ENCODE measurements around the gene ANGPTL2.

ANGPTL2 gene

DNA sequence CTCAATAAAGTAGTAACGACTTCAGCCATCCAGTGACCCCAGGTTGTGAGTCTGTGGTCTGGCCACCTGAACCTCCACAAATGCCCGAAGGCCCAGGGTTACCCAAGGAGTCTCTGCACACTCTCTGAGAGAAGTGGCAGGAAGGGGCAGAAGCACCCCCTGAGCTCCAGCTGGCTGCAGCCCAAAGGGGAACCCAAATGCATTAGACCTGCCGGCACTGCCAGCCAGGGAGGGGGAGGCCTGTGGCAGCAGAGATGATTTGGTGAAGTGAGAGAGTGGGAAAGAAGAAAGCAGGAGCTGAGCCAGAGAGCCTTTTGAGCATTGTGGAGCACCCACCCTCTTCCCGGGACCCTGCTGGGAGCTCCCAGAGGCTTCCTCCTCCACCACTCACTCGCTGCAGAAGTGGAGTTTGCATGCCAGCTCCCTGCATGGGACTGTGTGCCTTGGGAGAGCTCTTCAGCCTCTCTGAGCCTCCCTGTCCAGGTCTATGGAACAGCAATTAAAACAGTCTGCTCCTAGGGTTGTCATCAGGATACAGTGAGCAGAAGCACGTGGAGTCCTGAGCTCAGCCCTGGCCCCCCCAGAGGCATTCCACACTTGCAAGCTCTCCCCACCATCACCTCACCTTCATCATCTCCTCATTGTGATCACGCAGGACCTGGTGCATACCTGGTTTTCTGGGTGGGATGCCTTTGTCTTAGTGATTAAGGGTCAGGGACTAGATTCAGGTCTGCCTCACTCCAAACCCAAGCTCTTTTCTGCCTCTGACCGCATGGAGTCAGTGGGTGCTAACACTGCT, 13.8 kb upstream of the ANGPTL2 start:
- no peak for DNase-seq

DNA sequence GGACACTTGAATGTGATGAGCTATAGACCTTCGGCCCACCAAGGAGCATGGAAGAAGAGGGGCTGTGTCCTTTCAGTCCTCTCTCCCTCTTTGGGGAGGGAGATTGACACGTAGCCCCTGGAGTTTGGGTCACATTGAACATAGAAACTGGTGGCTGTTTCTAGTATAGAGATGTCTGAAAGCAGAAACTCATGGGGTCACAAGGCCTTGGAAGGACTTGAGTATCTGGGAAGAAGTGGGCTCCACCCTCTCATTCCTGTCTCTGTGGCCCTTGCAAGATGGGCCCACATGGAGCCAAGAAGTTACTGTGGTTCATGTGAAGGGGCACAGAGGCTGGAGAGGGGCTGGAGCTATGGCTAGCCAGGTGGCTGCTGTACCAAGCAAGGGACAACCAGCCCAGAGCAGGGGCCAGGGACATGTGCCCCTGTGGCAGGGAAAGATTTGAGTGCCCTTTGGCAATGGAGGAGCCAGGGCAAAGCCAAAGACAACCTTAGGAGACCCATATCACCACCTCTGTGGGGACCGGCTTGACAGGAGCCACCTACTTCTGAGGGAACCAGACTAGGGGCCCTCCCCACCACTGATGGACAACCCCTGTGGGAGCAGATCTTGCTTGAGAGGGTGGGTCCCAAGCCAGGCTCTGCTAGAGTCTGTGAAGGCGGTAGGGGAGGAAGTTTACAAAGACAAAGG, 12.8 kb upstream of the ANGPTL2 start:
- DNase-seq, result no peak

DNA sequence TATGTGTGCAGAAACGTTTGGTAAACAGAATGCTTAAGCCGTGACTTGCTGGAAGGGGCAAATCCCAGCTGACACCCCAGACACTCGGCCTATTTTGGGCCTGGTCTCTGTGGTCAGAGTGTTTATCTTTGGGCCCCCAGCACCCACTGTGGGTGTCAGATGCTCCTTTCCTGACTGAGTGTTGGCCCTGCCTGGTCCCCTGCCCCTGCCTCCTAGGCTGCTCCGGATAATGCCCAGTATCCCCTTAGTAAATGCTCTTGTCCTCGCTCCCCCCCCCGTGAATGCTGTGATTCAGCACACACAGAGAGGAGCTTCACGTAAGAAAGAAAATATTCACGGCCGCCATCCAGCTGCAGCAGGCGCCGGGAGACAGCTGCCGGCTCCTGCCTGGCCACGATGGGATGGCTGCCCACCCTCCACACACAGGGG, 11.3 kb upstream of the ANGPTL2 start:
- DNase-seq, result no peak

DNA sequence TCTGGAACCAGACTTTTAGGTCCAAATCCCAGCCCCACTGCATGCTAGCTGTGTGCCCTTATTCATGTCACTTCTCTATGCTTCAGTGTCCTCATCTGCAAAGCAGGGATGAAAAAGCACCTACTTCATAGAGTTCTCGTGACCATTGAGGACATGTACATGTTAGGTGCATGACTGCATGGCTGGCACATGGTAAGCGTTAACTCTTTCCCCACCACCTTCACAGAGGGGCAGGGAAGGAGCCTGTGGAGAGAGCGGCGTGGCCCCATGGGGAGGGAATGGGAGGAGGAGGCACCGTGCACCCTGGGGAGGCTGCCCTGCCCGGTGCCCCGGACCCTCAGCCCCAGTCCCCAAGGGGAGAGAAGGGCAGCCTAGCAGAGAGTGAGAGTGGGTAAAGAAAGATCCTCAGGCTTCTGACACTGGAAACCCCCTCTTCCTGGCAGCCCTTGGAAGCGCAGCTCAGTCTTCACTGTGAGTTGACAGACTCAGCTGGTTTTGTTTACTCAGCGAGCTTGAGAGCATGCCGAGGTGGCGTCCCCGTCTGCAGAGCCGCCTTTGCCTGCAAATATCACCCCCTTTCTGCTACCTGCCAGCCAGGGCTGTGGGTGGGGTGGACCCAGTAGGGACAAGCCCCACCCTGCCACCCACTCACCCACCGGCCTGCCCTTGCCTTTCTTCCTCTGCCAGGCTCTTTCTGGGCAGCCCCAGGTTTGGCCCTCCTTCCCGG, 10.6 kb upstream of the ANGPTL2 start:
- DNase-seq, result no peak

DNA sequence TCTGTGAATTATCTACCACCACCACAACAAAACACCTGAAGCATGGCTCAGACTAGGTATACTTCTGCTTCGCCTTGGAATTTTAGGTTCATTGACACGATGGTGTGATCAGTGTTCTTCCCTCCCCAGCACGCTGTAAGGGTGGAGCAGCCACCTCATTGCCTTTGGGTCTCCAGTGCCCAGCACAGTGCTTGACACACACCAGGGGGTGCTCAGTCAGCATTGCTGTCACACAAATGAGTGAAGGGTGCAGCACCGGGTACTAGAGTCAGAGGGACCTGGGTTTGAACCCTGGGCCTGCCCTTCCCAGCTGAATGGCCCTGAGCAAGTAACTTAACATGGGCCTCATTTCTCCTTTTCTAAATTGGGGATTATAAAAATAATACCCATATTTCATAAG, 9.9 kb upstream of the ANGPTL2 start:
- DNase-seq, result no peak

DNA sequence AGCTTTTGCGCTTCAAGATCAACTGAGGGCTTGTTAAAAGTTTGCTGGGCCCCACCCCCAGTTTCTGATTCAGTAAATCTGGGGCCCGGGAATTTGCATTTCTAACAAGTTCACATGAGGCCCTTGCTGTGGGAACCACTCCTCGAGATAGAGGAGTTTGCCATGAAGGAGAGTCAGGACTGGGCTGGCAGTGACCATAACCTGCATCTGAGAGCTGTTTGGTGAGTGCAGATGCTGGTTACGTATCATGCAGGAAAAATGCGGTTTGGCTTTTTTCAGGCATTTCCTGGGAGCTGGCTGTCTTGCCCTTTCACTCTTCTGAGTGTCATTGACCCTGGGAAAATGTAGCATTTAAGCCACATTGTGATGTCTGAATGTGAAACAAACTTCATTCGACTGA, 9.4 kb upstream of the ANGPTL2 start:
- DNase-seq, result no peak

DNA sequence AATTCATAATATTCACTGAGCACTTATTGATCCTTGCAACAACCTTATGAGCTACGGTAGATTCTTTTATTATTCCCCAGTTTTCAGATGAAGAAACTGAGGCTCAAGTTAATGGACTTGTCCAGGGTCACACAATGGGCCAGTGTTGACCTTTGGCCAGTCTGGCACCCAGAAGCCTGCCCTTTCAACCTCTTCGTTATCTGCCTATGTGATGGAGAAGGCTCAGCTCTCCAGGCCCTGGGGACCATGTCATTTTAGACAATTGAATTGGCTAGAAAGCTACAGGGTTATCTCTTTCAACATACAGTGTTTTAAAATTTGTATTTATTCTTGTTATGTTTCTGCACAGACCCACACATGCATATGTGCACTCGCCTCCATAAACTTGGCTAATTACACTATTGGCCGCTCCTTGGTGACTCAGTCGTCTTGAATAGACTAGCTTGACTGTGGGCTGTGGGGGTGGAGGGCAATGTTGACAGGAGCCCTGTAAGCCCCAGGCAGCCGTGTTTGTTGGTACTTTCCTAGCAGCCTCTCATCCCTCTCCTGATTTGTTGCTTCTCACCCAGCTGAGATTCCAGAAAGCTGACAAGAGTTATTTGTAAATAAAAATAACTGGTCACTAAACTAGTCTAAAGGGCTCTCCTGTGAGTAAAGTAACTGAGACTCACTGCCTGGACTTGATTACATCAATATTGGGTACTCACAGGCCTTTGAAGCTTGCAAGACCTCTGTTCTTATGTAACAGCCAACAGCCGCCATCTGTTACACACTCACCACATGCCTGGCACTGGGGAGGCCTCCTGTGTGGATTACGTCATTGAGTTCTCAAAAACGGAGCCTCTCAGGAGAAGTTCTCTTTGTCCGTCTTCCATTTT, 8.5 kb upstream of the ANGPTL2 start:
- DNase-seq, result no peak

DNA sequence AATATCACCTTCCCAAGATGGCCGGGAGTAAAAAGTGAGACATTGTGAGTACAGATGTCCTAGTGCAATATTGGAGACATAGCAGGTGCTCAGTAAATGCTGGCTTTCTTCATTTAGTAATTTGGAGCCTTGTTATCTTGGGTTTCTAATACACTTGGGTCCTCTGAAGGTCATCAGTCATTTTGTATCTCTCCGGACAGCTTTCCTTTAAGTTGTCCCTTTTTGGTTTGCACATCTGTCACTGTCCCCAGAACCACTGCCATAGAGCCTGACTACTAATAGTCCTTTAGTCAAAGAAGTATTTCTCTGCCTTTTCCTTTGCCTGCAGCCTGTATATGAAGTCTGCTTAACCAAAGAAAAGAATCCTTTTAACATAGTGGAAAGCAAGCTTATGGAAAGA, 7.8 kb upstream of the ANGPTL2 start:
- DNase-seq, result no peak

DNA sequence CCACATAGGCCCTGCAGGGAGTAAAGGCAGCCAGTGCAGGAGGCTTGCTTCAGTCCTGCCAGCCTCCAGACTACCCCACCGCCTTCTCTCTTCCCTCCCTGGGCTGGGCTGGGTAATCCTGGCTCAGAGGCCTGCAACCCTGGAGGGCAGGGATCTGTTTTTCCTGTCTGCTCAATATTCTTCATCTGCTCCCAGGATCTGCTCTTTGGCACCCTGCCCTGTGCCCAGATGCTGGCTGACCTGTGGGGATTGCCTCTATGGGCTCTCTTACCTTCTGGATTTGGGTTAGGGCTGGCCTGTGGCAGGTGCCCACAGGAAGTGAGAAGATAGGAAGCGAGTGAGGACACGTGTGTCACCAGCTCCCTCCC, 7.3 kb upstream of the ANGPTL2 start:
- no peak for DNase-seq

DNA sequence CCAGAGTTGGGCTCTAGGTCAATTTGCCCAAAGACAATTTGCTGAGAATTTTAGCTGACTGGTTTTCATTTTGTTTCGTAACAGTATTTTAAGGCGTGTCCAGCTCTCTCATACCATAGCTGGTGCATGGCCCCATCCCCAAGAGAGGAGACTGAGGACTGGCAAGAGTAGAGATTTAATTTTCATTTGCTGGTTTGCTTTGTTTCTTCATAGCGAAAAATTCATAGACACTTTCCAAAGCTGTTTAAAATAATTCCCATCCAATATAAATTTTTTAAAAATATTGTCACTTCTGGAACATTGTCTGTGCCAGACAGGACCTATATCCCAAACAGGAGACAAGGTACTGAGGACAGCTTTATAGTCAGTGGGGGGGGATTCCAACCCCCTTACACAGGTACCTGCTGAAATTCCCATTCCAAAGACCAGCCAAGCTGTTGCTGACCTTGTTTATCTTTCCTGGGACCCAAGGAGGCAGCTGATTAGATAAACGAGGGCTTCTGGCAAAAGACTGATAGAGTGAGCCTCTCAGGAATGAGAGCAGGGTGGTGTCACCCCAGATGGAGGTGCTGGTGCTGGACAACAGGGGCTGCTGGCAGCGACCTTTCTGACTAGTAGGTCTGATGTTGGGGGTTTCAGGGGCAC, 6.8 kb upstream of the ANGPTL2 start:
- DNase-seq, result no peak

DNA sequence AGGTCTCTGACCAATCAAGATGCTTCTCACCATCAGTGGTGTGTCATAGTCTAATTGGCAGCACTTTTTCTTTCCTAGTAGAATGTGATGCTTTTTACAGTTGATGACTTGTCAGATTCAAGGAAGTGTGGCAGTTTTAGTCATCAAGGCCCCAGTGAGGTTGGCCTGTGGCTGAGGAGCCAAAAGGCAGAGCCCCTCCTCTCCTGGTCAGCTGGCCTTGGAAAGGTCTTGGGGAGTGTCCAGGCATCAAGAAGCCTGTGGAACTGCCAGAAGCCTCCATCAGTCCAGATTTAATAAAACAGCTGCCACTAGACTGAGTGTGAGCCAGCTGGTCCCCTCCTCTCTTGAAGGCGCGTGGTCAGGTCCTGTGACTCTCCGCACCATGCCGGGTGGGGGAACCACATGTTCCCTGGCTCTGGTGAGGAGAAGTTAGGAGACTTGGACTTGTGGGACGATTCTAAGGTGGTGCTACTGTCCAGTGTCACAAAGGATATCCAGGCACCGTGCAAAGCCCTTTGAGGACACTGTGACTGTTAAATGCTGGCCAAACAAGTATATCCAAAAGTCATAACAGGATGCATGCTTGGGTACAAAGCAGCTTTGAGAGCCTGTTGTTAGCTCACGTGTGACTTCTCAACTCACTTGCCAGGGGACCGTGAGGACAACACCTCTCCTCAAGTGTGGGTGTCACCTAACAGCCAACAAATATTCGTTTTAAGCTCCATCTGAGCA, 6.1 kb upstream of the ANGPTL2 start:
- no peak for DNase-seq

DNA sequence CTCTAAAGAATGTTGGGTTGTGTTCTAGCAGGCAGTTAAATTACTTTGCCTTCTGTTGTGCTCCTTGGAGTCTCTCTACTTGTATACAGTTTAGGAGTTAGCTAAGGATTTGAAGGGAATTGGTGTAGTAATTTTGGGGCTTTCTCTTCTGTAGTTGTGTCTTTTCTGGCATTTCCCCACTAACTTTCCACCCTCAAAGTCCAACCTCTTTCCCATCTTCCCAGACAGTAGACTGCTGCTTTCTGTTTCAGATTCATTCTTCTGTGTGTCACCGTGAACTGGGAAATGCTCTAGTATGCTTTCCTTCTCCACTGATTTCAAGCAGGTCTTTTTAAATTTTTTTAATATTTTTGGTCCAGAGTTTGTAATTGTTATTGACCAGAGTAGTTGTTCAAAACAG, 4.5 kb upstream of the ANGPTL2 start:
- no peak for DNase-seq

DNA sequence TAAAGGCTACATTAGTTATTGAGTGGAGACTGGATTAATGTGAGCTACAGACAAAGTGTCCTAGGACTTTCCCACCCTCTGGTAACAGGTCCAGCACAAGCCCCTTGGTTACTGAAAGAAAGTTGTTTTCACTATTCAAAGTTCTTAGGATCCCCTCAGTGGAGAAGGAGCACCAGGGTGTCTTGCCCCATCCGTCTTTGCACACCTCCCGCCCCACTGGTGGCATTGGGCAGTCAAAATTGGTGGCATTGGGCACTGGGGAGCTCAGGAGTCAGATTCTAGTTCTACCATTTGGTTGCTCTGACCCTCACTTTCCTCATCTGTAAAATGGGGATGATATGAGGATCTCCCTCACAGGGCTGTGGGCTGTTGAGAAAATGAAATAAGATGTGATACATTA, 2.4 kb upstream of the ANGPTL2 start:
- DNase-seq, result no peak

DNA sequence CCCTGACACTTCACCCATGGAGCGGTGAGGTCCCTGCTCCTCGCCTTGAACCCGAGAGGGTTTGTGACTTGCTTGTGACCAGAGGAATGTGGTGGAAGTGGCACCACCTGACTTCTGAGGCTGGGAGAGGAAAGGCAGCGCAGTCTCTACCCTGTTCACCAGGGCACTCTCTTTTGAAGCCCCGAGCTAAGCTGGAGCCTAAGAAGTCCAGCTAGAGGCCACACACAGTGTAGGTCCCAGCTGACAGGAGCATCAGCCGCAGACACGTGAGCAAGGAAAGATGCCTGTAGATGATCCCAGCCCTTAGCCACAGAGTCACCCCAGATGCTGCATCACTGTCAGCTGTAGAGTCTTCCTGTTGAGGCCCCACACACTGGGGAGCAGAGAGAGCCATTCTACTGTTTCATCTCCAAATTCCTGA, 1.7 kb upstream of the ANGPTL2 start:
- no peak for DNase-seq

DNA sequence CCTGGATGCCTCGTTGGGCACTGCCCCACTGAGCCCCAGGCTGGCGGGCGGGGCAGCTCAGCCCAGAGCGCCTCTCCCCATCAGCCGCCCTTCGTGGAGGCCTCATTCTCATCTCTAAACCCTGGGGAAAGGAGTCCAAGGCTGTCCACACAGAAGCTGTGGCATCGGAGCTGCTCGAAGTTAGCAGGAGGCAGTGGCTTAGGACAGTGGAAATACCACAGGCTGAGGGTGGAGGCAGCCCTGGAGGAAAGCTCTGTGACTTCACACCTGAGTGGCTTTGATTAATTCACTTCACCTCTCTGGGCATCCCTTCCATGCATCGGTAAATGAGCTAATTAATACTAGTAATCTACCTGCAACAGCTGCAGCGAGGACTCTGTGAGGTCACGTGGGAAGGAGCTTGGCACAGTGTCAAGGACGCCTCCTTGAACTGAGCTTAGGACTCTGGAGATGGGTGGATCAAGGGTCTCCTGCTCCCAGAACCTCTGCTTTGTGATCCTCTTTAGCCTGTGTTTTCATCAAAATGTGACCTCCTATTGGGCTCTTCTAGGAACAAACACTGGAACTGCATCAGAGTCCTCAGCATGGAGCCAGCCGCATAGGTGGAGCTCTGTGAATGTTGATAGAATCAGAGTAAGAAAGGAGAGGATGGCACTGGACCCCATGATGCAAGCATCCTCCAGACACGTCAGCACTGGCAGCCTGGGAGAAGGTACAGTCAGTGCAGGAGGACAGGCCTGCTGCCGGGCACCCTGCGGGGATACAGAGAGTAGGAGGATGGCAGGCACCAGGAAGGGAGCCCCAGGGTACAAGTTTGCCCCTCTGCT, 842 bp upstream of the ANGPTL2 start:
- no peak for DNase-seq

DNA sequence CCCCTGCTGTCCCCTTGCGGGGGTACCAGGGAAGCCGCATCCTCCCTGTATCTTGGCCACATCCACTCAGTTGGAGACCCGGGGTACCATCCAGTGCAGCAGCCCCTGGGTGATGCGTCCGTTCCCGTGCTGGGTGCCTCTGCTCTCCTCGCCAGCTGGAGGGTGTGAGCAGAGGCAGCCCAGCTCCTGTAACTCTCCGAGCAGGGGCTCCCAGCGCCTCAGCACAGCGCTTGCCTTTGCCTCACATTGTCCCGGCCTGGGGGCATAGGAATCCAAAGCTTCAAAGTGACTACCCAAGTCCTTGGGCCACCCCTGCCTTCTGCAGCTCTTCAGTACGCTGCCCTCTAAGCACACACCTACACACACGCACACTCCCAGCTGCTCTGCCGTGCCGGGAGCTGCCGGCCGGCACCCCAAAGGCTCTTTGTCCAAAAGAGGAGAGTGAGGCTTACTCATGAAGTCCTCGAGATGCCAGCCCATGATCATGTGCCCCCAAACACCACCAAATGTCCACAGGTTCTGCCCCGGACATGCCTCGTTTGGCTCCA, 733 bp downstream of the ANGPTL2 start:
- no peak for DNase-seq

DNA sequence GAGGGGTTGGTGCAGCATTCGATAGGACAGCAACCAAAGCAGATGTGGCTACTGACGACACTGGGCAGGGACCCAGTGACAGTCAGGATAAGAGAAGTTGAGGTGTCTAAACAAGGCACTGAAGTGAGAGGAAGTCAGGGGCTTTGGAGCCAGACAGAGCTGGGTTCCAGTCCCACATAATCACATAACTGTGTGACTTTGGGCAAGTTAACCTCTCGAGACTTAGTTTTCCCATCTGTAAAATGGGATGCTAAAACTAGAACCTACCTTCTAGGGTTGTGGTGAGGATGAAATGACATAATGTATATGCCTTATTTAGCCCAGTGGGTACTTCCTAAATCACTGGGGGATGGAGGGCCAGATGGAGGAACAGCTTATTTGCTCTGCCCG, 3.1 kb downstream of the ANGPTL2 start:
- DNase-seq, result no peak

DNA sequence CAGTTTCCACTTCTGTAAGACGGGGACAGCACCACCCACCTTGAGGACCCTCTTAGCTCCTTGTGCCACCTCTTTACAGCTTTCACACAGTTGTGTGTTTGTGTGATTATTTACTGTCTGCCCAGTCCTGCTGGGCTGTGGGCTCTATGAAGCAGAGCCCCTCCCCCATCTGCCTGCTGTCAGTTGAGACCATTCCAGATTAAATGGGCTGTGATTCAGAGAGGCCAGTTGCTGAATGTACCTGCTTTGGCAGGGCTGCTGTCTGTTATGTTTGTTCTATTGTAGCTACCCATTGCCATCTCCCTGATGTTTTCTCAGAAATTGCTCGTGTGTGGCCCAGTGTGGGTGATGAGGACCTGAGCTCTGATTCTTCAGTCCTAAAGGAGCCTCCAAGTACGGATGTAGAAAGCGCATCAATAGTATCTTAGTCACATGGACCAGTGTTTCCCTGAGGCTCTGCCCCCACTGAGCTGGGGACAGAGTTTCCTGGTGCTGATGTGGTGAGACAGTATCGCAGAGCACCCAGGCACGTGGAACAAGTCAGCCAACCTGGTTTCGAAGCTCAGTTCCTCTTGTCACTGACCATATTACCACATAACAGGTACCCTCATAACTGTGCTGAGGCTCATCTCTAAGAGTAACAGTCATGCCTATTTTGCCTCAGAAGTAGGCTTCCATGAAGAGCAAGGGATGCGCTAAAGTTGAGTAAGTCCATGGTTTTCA, 3.7 kb downstream of the ANGPTL2 start:
- DNase-seq, result no peak

DNA sequence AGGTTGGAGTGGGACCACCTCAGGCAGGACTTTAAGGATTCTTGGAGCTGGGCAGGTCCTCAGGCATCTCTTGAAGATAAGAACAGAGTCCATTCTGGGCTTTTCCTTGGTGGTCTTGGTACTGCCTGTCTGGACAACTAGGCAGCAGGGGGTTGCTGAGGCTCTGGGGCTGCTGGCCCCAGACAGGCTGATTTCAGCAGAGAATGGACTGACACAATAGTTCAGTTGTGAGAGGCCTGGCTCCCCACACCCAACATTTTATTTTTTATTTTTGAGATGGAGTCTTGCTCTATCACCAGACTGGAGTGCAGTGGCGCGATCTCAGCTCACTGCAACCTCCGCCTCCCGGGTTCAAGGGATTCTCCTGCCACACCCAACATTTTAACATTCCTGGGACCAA, 4.6 kb downstream of the ANGPTL2 start:
- DNase-seq, result no peak

DNA sequence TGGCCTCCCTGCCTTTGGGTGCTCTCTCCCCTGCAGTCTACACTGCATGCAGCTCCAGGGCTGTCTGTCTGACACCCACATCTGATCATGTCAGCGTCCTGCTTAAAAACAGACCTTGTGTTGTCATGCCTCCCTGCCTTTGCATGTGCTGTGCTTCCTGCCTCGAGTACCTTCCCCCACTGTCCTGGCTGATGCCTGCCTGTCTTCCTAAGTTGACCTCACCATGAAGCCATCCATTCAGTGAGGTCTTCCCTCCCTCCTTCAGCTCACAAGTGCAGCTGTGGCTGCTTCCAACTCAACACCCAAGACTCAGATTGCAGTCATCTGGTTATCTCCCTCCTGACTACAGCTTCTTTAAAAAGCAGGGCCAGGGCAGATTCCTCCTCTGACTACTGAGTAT, 5.5 kb downstream of the ANGPTL2 start:
- no peak for DNase-seq

Data from activated CD4-positive, CD25-positive, alpha-beta regulatory T cell (primary cell).